ENCODE measurements around the gene SNAP91.

SNAP91 gene

GRCh38 chr6:83702077-83702476 is 6.8 kb downstream of the SNAP91 start:
- Histone ChIP-seq H3K4me3 (ENCODE audit: low read depth in 1 of 2, low read length in 2 of 2) (no peak overlapping the region), H2AFZ (ENCODE audit: low read depth, low read length) (no peak overlapping the region), H3K27me3 (ENCODE audit: insufficient read depth, low read length, poor library complexity) (no peaks in the 10 kb centered on the region), H3K4me2 (ENCODE audit: insufficient read depth, low read length) (no peak overlapping the region), H3K27ac (ENCODE audit: low read length) (no peak overlapping the region), H3K79me2 (ENCODE audit: insufficient read depth, low read length) (no peaks in the 10 kb centered on the region), H3K36me3 (ENCODE audit: insufficient read depth, low read length) (no peaks in the 10 kb centered on the region), H4K20me1 (ENCODE audit: insufficient read depth, low read length) (no peaks in the 10 kb centered on the region), H3K9me3 (ENCODE audit: insufficient read depth, low read length, severe bottlenecking) (no peaks in the 10 kb centered on the region), H3K4me1 (ENCODE audit: insufficient read depth, low read length) (no peaks in the 10 kb centered on the region), H3K9ac (ENCODE audit: low read depth, low read length) (no peak overlapping the region)
- DNase-seq (no peak), ATAC-seq (ENCODE audit: insufficient read depth, low read depth) (no peak)
- TF ChIP-seq CTCF (IDR thresholded peaks at IDR 0.05; ENCODE audit: borderline replicate concordance, extremely low read depth, low read length, poor library complexity, severe bottlenecking), result no peak
- no peak for TF ChIP-seq EZH2 (IDR thresholded peaks at IDR 0.05; ENCODE audit: borderline replicate concordance, low read depth, low read length, severe bottlenecking)

- TF ChIP-seq EZH2 (IDR thresholded peaks at IDR 0.05; ENCODE audit: borderline replicate concordance, low read depth, low read length, severe bottlenecking) (no peak), CTCF (IDR thresholded peaks at IDR 0.05; ENCODE audit: borderline replicate concordance, extremely low read depth, low read length, poor library complexity, severe bottlenecking) (no peak)
Measured at GRCh38 chr6:83696674-83697073, 12.2 kb downstream of the SNAP91 start.

GRCh38 chr6:83685481-83685880 is 23.4 kb downstream of the SNAP91 start:
- ATAC-seq (ENCODE audit: insufficient read depth, low read depth) (no peak), DNase-seq (no peak)
- Histone ChIP-seq H3K27me3 (ENCODE audit: insufficient read depth, low read length, poor library complexity) (no peaks in the 10 kb centered on the region), H4K20me1 (ENCODE audit: insufficient read depth, low read length) (no peaks in the 10 kb centered on the region), H3K36me3 (ENCODE audit: insufficient read depth, low read length) (no peaks in the 10 kb centered on the region), H3K4me3 (ENCODE audit: low read depth in 1 of 2, low read length in 2 of 2) (no peak overlapping the region), H3K79me2 (ENCODE audit: insufficient read depth, low read length) (no peaks in the 10 kb centered on the region), H2AFZ (ENCODE audit: low read depth, low read length) (no peak overlapping the region), H3K4me1 (ENCODE audit: insufficient read depth, low read length) (no peaks in the 10 kb centered on the region), H3K9ac (ENCODE audit: low read depth, low read length) (no peak overlapping the region), H3K9me3 (ENCODE audit: insufficient read depth, low read length, severe bottlenecking) (no peaks in the 10 kb centered on the region), H3K27ac (ENCODE audit: low read length) (no peak overlapping the region), H3K4me2 (ENCODE audit: insufficient read depth, low read length) (no peak overlapping the region)
- TF ChIP-seq CTCF (IDR thresholded peaks at IDR 0.05; ENCODE audit: borderline replicate concordance, extremely low read depth, low read length, poor library complexity, severe bottlenecking) (no peak), EZH2 (IDR thresholded peaks at IDR 0.05; ENCODE audit: borderline replicate concordance, low read depth, low read length, severe bottlenecking) (no peak)

More at GRCh38 chr6:83696674-83697073, 12.2 kb downstream of the SNAP91 start:
- Histone ChIP-seq H3K4me1 (ENCODE audit: insufficient read depth, low read length) (no peaks in the 10 kb centered on the region), H3K4me3 (ENCODE audit: low read depth in 1 of 2, low read length in 2 of 2) (no peak overlapping the region), H3K9me3 (ENCODE audit: insufficient read depth, low read length, severe bottlenecking) (no peaks in the 10 kb centered on the region), H2AFZ (ENCODE audit: low read depth, low read length) (no peak overlapping the region), H3K27ac (ENCODE audit: low read length) (no peak overlapping the region), H3K79me2 (ENCODE audit: insufficient read depth, low read length) (no peaks in the 10 kb centered on the region), H3K36me3 (ENCODE audit: insufficient read depth, low read length) (no peaks in the 10 kb centered on the region), H3K9ac (ENCODE audit: low read depth, low read length) (no peak overlapping the region), H3K27me3 (ENCODE audit: insufficient read depth, low read length, poor library complexity) (no peaks in the 10 kb centered on the region), H3K4me2 (ENCODE audit: insufficient read depth, low read length) (no peak overlapping the region), H4K20me1 (ENCODE audit: insufficient read depth, low read length) (no peaks in the 10 kb centered on the region)
- ATAC-seq (ENCODE audit: insufficient read depth, low read depth), result no peak
- DNase-seq, result no peak

- Histone ChIP-seq H3K9ac (ENCODE audit: low read depth, low read length) (no peak overlapping the region), H3K27me3 (ENCODE audit: insufficient read depth, low read length, poor library complexity) (no peaks in the 10 kb centered on the region), H3K4me3 (ENCODE audit: low read depth in 1 of 2, low read length in 2 of 2) (no peak overlapping the region), H3K36me3 (ENCODE audit: insufficient read depth, low read length) (no peaks in the 10 kb centered on the region), H2AFZ (ENCODE audit: low read depth, low read length) (no peak overlapping the region), H3K4me1 (ENCODE audit: insufficient read depth, low read length) (no peaks in the 10 kb centered on the region), H3K27ac (ENCODE audit: low read length) (no peak overlapping the region), H3K4me2 (ENCODE audit: insufficient read depth, low read length) (no peak overlapping the region), H3K79me2 (ENCODE audit: insufficient read depth, low read length) (no peaks in the 10 kb centered on the region), H4K20me1 (ENCODE audit: insufficient read depth, low read length) (no peaks in the 10 kb centered on the region), H3K9me3 (ENCODE audit: insufficient read depth, low read length, severe bottlenecking) (no peaks in the 10 kb centered on the region)
- no peak for DNase-seq
- ATAC-seq (ENCODE audit: insufficient read depth, low read depth), result no peak
- no peak for TF ChIP-seq CTCF (IDR thresholded peaks at IDR 0.05; ENCODE audit: borderline replicate concordance, extremely low read depth, low read length, poor library complexity, severe bottlenecking)
- no peak for TF ChIP-seq EZH2 (IDR thresholded peaks at IDR 0.05; ENCODE audit: borderline replicate concordance, low read depth, low read length, severe bottlenecking)
Measured at GRCh38 chr6:83677791-83678190, 31.1 kb downstream of the SNAP91 start.
